ENCODE results near the gene WDR46.

WDR46 gene

GRCh38 chr6:33279971-33280511 lies 9.0 kb downstream of the WDR46 start:
- no peaks in the 10 kb centered on the region for H3K9me3 ChIP-seq (ENCODE audit: low read length)
- H3K27ac ChIP-seq (ENCODE audit: low read depth, low read length, poor library complexity, severe bottlenecking), result no peak overlapping the region
- H3F3A ChIP-seq (ENCODE audit: insufficient read depth, low read length), result no peaks in the 10 kb centered on the region; the same call in 1 of the 2 replicates
- no peaks in the 10 kb centered on the region for H3K27me3 ChIP-seq (ENCODE audit: insufficient read depth, low read length)
- no peak overlapping the region for H3K4me2 ChIP-seq (ENCODE audit: low read length)
- no peak for TF ChIP-seq EZH2 (IDR thresholded peaks at IDR 0.05; ENCODE audit: borderline replicate concordance, low read length)
- TF ChIP-seq, protein P1, sequence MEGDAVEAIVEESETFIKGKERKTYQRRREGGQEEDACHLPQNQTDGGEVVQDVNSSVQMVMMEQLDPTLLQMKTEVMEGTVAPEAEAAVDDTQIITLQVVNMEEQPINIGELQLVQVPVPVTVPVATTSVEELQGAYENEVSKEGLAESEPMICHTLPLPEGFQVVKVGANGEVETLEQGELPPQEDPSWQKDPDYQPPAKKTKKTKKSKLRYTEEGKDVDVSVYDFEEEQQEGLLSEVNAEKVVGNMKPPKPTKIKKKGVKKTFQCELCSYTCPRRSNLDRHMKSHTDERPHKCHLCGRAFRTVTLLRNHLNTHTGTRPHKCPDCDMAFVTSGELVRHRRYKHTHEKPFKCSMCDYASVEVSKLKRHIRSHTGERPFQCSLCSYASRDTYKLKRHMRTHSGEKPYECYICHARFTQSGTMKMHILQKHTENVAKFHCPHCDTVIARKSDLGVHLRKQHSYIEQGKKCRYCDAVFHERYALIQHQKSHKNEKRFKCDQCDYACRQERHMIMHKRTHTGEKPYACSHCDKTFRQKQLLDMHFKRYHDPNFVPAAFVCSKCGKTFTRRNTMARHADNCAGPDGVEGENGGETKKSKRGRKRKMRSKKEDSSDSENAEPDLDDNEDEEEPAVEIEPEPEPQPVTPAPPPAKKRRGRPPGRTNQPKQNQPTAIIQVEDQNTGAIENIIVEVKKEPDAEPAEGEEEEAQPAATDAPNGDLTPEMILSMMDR (IDR thresholded peaks at IDR 0.05; ENCODE audit: low read length), result peak; percentile 49
- no peaks in the 10 kb centered on the region for H4K20me1 ChIP-seq (ENCODE audit: insufficient read depth, low read length)
- peaks cover 32% of the 10 kb centered on the region for H3K4me1 ChIP-seq (ENCODE audit: insufficient read depth, low read length, severe bottlenecking)
- no peak overlapping the region for H3K4me3 ChIP-seq (ENCODE audit: low read depth, low read length, poor library complexity, severe bottlenecking)
- H3K36me3 ChIP-seq (ENCODE audit: insufficient read depth, low read length), result peaks cover 74% of the 10 kb centered on the region
- no peaks in the 10 kb centered on the region for H3K79me2 ChIP-seq (ENCODE audit: insufficient read depth, low read length)
- no peak overlapping the region for H2AFZ ChIP-seq (ENCODE audit: low read length)
- H3K9ac ChIP-seq (ENCODE audit: low read length), result no peak overlapping the region
- H3K9me2 ChIP-seq (ENCODE audit: low read depth, low read length), result no peaks in the 10 kb centered on the region

DNA sequence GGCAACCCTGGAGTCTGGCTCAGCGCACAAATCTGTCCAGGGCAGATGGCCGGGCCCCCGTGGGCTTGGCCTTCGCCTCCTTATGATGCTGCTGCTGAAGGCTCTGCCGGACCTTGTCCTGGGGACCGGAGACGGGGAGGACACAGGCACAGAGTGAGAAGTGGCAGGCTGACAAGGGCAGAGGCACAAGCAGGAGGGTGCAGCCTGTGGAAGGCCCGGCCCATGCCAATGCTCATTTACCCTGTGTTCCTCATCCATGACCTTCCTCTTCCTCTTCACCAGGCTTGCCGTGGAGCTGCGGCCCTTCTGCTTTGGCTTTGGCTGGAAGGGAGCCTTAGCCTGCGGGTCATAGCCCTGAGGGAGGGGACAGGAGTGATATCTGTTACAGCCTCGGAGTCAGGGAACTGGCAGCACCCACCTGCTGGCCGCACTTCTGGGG lies 9.8 kb downstream of the WDR46 start:
- Histone ChIP-seq H4K20me1 (ENCODE audit: insufficient read depth, low read length) (no peaks in the 10 kb centered on the region), H2AFZ (ENCODE audit: low read length) (no peak overlapping the region), H3K4me3 (ENCODE audit: low read depth, low read length, poor library complexity, severe bottlenecking) (no peak overlapping the region), H3K4me1 (ENCODE audit: insufficient read depth, low read length, severe bottlenecking) (peaks cover 39% of the 10 kb centered on the region), H3F3A (ENCODE audit: insufficient read depth, low read length) (peaks cover 4% of the 10 kb centered on the region; the same call in 1 of the 2 replicates), H3K27me3 (ENCODE audit: insufficient read depth, low read length) (no peaks in the 10 kb centered on the region), H3K4me2 (ENCODE audit: low read length) (no peak overlapping the region), H3K36me3 (ENCODE audit: insufficient read depth, low read length) (peaks cover 74% of the 10 kb centered on the region), H3K79me2 (ENCODE audit: insufficient read depth, low read length) (peaks cover 7% of the 10 kb centered on the region; the same call in 1 of the 2 replicates), H3K9me3 (ENCODE audit: low read length) (no peaks in the 10 kb centered on the region), H3K9ac (ENCODE audit: low read length) (no peak overlapping the region), H3K27ac (ENCODE audit: low read depth, low read length, poor library complexity, severe bottlenecking) (no peak overlapping the region), H3K9me2 (ENCODE audit: low read depth, low read length) (no peaks in the 10 kb centered on the region)
- TF ChIP-seq, protein P1 (IDR thresholded peaks at IDR 0.05; ENCODE audit: low read length), result no peak
- no peak for TF ChIP-seq EZH2 (IDR thresholded peaks at IDR 0.05; ENCODE audit: borderline replicate concordance, low read length)

GRCh38 chr6:33278810-33279209 lies 10.2 kb downstream of the WDR46 start:
- TF ChIP-seq, protein P1 (IDR thresholded peaks at IDR 0.05; ENCODE audit: low read length), result no peak
- no peak for TF ChIP-seq EZH2 (IDR thresholded peaks at IDR 0.05; ENCODE audit: borderline replicate concordance, low read length)
- peaks cover 4% of the 10 kb centered on the region; the same call in 1 of the 2 replicates for H3F3A ChIP-seq (ENCODE audit: insufficient read depth, low read length)
- peaks cover 74% of the 10 kb centered on the region for H3K36me3 ChIP-seq (ENCODE audit: insufficient read depth, low read length)

More at GRCh38 chr6:33278810-33279209, 10.2 kb downstream of the WDR46 start:
- no peak overlapping the region for H3K9ac ChIP-seq (ENCODE audit: low read length)
- H3K9me2 ChIP-seq (ENCODE audit: low read depth, low read length), result no peaks in the 10 kb centered on the region
- peaks cover 12% of the 10 kb centered on the region; the same call in 1 of the 2 replicates for H3K79me2 ChIP-seq (ENCODE audit: insufficient read depth, low read length)
- H3K4me3 ChIP-seq (ENCODE audit: low read depth, low read length, poor library complexity, severe bottlenecking), result no peak overlapping the region
- H3K4me1 ChIP-seq (ENCODE audit: insufficient read depth, low read length, severe bottlenecking), result peaks cover 44% of the 10 kb centered on the region
- H2AFZ ChIP-seq (ENCODE audit: low read length), result no peak overlapping the region
- no peaks in the 10 kb centered on the region for H4K20me1 ChIP-seq (ENCODE audit: insufficient read depth, low read length)
- no peaks in the 10 kb centered on the region for H3K9me3 ChIP-seq (ENCODE audit: low read length)
- no peak overlapping the region for H3K4me2 ChIP-seq (ENCODE audit: low read length)
- no peaks in the 10 kb centered on the region for H3K27me3 ChIP-seq (ENCODE audit: insufficient read depth, low read length)
- H3K27ac ChIP-seq (ENCODE audit: low read depth, low read length, poor library complexity, severe bottlenecking), result peak overlapping the region; percentile 87
